NCI-H774 (cell line): ENCODE results near the gene RGL1.

Experiments
- DNase-seq: peaks from one replicate; lab custom pipeline; 2025; lab: John Stamatoyannopoulos, UW

Gene RGL1

GRCh38 chr1:183869664-183870063 is 64.7 kb downstream of the RGL1 start:
- DNase-seq, result no peak

DNA sequence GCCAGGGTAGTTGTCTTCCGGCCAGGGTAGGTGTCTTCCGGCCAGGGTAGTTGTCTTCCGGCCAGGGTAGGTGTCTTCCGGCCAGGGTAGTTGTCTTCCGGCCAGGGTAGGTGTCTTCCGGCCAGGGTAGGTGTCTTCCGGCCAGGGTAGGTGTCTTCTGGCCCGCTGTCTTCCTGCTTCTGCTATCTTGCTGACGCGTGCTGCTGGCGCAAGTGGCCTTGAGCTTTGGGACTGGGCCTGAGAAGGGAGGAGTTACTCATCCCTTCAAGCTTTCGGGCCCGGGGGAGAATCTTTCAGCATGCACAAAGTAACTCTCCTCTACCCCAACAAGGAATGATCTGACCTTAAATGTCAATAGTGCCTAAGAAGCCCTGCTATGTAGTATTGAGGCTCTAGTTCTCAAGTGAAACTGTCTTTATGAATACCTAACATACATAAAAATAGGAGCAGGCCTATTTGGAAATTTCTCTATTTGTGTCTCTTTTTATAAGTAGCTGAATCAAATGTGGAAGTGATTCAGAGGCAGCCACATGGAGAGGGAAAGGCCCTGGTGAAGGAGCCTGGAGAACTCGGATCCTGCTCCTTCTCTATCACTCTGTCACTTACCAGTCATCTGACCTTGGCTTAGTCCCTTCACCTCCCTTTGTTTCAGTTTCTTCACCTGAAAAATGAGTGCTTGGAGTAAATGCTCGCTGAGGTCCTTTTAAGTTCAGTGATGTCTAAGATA is 65.6 kb downstream of the RGL1 start:
- no peak for DNase-seq

DNA sequence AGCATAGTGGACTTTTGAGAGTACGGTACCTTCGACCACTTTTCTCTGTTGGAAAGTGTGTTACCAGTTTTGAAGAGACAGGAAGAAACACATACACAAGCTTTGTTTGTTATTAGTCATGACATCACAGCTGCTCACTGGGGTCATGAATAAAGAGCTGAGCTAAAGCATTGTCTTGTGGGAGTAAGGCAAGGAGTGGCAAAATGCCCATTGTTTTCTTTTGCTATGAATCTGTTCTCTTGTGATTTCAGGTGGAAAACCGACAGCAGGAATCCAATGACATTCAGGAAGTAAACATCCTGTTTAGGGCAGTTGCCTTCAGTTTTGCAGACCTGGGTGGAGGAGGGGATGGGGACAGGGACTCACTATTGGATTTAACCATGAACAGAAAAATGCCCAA is 66.2 kb downstream of the RGL1 start:
- DNase-seq, result no peak

- no peak for DNase-seq
Measured at GRCh38 chr1:183871601-183872000, 66.7 kb downstream of the RGL1 start.

GRCh38 chr1:183872403-183872802 is 67.5 kb downstream of the RGL1 start:
- DNase-seq, result no peak

GRCh38 chr1:183873642-183874041 is 68.7 kb downstream of the RGL1 start:
- DNase-seq, result no peak

DNA sequence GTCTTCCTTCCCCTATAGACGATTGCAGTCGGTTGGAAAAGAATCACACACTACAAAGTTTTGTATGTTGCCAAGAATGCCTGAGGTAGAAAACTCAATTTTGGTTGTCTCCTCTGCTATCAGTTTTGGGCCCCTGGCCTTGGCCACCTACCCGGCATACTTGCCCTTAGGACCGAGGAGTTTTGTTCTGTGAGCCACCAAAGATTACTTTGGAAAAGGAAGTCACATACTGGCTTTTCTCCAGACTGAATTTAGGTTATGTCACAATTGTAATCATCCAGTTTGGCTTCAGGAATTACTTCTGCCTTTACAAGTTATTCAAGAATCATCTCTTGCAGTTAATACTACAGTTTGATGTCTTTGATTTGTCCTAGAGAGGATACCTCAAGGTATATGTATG is 71.4 kb downstream of the RGL1 start:
- DNase-seq, result no peak

DNA sequence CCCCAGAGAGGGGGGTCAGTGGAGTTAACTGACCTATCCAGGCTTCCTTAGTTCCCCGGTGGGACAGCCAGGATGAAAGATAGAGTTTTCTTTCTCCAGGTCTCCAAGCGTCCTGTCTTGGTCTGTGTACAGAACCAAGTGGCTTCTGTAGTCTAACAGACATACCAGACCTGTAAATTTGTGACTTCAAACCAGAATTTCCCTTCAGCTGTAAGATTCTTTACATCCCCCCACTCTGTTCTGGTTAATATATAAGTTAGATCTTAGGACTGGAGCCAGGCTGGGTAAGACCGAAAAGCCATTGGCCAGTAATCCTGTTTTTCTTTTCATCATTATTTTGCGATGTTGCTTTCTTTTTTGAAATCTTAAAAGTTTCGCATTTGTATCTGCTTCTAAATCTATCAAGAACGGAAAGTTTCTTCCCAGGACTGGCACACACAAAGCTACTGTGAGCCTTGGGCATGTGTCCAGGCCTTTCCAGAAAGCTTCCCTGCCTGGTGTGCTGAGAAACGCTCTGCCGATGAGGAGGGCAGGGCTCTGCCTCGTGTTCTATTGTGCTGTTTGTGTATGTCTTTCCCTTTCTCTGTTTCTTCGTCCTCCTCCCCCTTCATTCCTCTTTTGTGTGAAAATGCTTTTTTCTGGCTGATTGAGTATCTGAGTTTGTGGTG is 72.3 kb downstream of the RGL1 start:
- no peak for DNase-seq

DNA sequence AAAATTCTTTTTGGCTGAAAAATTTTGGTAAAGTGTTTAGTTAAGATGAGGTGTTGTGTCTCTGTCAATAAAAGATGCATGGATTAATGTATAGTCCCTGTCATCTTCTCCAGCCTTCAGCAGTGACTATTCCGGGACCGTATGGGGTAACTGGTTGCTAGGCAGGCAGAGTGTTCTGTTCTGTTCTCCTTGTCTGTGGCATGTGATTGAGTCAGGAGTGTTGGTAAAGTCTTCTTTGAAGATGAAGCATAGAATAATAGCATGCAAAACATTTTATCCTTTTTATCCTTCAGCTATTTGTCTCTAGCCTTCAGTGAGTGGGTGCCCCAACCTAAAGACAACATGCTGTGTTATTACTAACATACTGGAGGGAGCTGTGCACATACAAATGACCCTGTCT is 74.6 kb downstream of the RGL1 start:
- DNase-seq, result no peak

- DNase-seq, result no peak
Measured at GRCh38 chr1:183879966-183880365, 75.0 kb downstream of the RGL1 start.

DNA sequence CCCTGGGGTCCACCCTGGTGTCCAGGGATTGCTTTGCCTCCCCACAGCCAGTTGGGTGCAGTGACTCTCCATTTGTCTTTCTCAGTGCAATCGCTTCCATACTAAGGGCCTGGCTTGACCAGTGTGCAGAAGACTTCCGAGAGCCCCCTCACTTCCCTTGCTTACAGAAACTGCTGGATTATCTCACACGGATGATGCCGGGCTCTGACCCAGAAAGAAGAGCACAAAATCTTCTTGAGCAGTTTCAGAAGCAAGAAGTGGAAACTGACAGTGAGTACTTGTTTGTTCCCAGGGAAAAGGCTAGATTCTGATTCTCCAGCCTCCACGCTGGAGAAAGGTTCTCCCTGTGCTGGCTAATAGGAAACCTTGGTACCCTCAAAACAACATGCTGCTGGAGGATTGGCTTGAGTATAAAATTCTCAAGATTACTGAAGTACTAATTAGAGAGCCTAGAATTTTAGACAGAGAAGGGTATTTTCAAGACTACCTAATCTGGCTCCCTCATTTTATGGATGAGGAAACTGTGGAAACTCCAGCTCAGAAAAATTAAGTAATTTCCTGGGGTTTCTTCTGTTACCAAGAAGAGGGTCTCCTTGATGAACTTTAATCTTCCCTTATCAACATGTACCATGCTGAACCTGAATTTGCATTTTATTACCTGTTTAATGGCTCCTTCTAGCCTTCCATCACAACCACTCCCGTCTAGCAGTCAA is 75.8 kb downstream of the RGL1 start:
- DNase-seq, result no peak

GRCh38 chr1:183881387-183882131 is 76.6 kb downstream of the RGL1 start:
- DNase-seq, result no peak

- no peak for DNase-seq
Measured at GRCh38 chr1:183882335-183883167, 77.6 kb downstream of the RGL1 start.

DNA sequence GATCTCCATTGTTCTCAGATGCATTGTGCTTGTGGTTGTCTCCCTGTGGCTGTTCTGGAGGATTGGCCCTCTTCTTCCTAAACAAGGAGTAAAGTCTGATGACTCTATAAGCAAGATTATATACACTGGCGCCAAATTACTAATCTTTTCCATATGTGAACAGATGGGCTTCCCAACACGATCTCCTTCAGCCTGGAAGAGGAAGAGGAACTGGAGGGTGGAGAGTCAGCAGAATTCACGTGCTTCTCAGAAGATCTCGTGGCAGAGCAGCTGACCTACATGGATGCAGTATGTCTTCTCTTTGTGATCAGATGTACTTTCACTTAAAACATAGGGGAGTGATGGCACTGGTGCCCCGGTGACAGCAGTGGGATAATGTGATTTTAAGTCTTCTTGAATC is 78.7 kb downstream of the RGL1 start:
- no peak for DNase-seq

DNA sequence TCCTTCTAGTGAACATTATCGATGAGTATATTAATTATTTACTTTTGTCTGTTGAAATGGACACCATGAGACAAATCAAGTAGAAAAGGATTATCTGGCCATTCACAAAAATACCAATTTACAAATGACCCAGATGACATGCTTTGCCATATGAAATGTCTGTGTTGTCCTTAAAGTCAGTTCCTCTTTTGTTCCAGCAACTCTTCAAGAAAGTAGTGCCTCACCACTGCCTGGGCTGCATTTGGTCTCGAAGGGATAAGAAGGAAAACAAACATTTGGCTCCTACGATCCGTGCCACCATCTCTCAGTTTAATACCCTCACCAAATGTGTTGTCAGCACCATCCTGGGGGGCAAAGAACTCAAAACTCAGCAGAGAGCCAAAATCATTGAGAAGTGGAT is 79.6 kb downstream of the RGL1 start:
- DNase-seq, result no peak

DNA sequence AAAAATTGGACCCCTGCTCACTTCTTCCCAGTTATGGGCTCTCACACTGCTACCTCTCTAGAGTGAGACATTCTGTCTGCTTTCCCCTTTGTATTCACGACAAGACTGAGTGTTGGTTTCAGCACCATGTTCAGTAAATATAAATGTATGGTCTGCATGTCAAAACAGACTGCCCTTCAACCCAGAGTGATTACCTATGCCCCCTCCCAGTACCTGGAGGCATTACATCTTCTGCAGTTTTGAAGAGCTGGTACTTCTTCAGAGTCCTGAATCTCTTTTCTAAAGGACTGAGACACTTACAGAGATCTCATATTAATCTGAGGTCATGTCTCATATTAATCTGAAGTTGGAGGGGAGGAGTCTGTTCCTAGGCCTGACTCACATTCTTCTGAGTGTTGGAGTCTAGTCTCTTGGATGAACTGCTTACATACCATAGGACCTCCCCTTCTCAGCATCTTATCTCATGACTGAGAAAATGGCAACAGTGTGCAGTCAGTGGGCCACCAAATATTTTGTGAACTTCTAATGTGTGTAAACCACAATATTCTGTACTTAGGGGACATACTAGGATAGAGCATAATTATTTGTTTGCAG is 80.3 kb downstream of the RGL1 start:
- DNase-seq, result no peak

DNA sequence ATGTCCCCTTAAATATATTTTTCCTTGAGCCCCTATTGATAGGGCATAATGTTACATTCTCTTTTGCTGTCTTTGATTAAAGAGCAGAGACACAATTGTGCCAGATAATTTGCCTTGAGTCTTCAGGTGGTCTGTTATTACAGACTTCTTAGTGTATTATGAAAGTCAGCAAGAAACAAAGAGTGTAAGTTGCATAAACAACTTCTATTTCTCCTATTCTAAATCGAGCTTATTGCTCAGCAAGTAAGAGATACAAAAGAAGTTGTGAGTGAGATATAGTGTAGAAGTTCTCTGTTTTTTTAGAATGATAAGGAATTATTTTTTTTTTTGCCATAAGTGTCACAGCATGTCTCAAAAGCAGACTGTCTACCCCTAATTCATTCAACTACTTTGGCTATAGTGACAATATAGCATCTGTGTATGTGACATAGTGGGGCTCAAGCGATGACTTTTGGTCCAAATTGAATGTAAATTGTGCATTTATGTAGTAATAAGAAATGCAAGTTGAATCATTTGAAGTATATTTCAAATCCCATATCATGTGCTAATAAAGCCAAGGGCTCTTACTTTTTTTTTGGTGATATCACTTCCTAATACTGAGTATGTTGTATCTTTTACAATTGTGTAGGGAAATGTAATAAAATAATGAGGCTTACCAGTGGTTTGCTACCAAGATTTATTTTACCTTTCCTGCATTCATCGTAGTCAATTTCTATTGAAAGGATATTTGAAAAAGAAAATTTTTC is 81.3 kb downstream of the RGL1 start:
- no peak for DNase-seq

DNA sequence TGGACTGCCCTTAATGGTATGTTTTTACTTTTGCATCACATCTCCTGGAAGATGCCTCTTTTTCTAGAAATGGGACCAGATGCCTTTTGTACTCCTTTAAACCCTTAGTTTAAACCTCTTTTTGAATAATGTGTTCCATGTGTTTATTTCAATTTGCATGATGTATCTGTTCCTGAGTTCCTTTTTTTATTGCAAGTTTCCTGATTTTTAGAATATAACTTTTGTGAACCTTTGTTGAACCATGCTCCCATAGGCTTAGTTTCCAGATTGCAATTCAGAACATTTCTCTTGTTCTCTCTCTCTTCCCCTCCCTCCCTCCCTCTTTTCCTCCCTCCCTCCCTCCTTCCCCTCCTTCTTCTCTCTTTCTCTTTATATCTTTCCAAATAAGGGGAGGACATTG is 81.9 kb downstream of the RGL1 start:
- no peak for DNase-seq

DNA sequence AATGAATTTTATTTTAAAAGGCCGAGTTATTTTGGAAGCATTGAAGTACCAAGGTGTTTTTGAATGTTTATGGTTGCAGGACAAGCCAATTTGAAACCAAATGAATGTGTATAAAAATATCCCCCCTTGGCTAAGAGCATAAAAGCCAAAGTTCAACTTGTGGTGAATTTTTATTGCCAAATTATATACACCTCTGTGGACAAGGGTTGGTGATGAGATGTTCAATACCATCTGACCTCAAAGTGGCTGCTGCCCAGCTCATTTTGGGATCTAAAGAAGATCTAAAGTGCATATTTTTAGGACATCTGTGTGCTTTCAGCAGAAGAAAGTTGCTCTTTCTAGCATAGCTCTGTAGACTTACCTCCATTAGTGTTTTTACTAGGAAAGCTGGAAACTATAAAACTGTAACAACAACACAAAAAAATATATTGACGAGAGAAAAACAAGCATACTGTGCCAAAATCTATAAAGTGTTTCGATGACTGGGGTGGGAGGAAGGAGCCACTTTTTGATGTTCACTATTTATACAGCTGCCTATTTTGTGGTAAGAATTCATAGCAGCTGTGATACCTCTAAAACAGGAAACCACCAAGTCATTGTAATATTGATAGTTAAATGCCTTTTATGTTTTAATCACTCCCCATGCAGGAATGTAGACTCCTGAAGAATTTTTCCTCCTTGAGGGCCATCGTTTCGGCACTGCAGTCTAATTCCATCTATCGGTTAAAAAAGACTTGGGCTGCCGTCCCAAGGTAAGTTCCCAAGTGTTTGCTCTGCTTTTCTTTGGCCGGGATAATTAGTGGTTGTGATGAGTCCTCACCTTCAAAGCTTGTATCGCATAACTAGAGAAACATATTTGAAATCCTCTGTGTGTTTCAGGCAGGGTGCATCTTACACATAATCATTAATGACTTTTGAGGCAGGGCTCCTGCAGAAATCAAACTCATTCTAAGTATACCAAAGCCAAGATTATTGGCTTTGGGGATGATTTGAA is 83.2 kb downstream of the RGL1 start:
- no peak for DNase-seq
